ENCODE data around the gene KIAA0930.
A peak's percentile ranks its signal among the peaks of the same experiment; 100 is the strongest.
"Not testable (repeated sequence)": the region's sequence is repeated elsewhere in the genome, so short reads cannot be mapped to it uniquely, and the experiment has no call there.

KIAA0930 gene

GRCh38 chr22:45200860-45201511 lies 39.7 kb downstream of the KIAA0930 start:
- no peak for DNase-seq

DNA sequence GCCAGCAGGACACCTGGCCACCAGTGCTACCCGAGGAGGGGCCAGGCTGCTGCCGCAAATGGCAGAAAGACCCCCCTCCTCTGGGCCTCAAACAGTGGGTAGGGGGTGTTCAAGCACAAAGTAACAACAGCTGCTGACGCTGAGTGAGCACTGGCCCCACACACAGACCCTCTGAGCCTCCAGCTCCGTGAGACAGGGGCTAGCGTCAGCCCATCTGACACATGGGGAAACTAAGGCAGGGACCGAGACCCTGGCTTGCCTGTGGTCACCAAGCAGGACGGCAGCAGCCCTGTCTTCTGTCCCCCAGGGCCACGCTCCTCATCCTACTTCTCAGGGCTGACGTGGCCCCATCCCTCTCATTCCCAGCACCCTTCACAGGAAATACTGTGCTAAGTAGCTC lies 40.5 kb downstream of the KIAA0930 start:
- no peak for DNase-seq

GRCh38 chr22:45199723-45200122 lies 41.0 kb downstream of the KIAA0930 start:
- no peak for DNase-seq

- DNase-seq, result no peak
These were observed 42.3 kb downstream of the KIAA0930 start for GRCh38 chr22:45198463-45198795.

GRCh38 chr22:45197606-45198462 lies 42.9 kb downstream of the KIAA0930 start:
- DNase-seq, result no peak

GRCh38 chr22:45196926-45197605 lies 43.6 kb downstream of the KIAA0930 start:
- DNase-seq, result no peak

DNA sequence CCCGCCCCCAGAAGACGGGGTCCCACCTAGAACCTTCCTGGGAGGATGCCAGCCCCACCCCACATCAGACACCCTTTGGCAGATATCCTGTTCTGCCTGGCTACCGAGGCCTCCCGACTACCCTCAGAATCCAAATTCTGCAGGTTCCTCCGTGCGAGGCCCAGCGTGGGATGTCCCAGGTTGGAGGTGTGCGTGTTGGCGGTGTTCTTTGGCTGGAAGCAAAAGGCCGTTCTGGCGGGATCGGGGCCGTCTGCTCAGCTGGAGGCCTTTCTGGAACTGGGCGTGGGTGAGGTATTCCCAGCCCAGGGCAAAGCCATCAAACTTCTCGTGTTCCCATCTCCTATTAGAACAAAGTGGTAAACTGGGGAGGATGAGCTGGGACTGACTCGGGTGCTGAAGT lies 44.4 kb downstream of the KIAA0930 start:
- DNase-seq, result no peak

DNA sequence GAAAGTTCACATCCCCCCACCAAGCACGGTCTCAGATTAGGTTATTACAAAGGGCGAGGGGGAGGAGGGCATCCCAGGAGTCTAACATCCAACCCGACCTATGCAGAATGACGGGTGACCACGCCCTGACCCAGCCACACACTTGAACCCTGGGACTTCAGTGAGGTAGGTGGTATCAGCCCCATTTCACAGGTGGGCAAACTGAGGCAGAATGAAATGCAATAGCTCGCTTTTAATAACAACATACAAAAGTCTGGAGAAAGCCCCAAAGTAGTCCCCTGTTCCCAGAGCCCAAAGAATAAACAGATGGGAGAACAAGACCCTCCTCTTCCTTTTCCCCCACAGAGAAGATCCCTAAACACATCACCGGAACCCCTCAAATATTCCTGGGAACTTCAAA lies 45.1 kb downstream of the KIAA0930 start:
- no peak for DNase-seq

GRCh38 chr22:45194686-45195085 lies 46.0 kb downstream of the KIAA0930 start:
- no peak for DNase-seq

- DNase-seq, result no peak
These were observed 48.0 kb downstream of the KIAA0930 start for GRCh38 chr22:45192701-45193187.

DNA sequence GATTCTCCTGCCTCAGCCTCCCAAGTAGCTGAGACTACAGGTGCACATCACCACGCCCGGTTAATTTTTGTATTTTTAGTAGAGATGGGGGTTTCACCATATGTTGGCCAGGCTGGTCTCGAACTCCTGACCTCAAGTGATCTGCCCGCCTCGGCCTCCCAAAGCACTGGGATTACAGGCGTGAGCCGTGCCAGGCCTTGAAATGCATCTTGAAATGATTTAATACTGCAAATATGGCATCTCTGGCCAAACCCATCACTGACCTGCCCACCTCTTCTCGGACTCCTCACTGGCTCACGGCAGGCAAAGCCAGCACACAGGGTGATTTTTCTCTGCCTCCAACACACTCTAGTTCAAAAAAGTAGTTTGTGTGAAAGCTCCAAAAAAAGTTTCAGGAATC lies 48.9 kb downstream of the KIAA0930 start:
- not testable (repeated sequence) for DNase-seq

DNA sequence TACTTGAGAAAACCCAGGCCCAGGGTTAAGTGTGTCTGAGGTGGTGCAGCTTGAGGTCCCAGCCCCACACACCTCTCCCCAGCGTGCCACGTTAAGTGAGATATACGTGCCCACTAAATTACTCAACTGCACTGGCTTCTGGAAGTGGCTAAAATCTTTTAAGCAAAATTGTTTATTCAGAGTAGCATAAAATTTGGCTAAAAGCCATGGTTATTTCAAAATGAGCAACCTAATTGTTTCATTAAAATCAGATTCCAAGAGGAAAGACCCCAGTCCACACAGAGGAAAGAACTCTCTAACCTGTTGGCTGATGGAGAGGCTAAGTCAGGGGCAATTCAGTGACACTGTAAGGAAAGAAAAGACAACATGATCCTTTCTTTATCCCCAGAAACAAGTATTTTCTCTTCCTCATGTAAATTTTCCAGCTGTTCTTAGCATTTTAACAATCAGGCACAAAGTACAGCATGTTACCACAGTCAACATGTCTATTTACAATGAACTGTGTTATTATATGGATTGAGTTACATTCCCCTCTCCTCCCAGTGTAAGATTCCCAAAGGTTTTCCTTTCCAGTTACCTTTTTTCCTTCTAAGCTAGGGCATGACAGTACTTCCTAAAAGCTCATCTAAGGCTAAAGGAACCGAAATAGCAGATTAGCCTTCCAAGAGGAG lies 50.4 kb downstream of the KIAA0930 start:
- no peak for DNase-seq

GRCh38 chr22:45188779-45189178 lies 51.9 kb downstream of the KIAA0930 start:
- no peak for DNase-seq

GRCh38 chr22:45187891-45188290 lies 52.8 kb downstream of the KIAA0930 start:
- DNase-seq, result no peak

DNA sequence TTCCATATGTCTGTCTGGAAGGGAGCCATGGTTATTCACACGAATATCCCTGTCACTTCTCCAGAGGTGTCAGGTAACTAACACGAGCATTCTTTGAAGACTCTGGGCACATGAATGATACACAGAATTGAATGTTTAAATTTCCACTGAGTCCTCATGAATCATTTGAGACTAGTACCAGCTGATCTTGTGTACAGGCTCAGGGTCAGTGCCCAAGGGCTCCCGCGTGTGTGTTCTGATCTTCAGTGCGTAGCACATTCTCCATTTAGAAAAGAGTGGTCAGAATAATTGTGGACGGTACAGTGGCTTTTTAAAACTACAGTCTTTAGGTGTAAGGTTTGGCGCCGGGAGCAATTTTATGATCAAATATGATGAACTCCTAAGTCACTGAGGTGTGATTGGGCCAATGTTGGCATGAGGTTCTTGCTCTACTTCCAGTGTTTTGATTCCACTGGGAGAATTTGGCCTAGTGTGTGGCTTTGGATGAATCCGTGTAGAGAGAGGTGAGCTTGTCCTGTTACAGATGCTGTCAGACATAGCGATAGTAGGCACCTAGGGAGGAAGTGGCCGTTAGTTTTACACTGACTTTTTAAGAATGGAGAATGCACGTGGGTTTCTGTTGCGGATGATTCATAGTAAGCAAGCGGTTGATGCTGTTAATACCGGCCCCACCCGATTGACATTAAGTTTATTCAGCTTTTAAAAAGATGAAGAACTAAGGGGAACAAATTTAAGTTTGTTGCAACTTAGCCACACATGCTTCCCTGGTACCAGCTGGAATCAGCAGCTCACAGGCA lies 54.8 kb downstream of the KIAA0930 start:
- DNase-seq, result peak in 2 of 3 donors; percentile 27 to 28

DNA sequence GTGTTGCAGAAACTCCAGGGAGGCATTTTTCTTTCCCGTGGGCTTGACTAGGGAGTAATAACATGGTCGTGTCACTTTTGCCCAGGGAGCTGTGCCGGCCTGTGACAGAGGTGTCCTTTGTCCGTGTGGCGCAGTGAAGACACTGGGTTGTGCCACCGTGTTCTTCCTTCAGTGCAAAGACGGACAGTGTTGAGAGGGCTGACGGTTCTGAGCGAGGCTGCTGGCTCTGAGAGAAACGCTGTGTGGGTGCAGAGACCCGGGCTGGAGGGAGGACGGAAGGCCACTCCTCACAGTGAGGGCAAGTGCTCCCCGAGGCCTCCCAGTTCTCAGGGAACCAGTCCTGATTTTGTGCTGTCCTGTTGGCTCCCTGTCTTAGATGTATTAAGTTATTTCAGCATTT lies 56.7 kb downstream of the KIAA0930 start:
- no peak for DNase-seq

GRCh38 chr22:45181766-45182165 lies 58.9 kb downstream of the KIAA0930 start:
- no peak for DNase-seq

DNA sequence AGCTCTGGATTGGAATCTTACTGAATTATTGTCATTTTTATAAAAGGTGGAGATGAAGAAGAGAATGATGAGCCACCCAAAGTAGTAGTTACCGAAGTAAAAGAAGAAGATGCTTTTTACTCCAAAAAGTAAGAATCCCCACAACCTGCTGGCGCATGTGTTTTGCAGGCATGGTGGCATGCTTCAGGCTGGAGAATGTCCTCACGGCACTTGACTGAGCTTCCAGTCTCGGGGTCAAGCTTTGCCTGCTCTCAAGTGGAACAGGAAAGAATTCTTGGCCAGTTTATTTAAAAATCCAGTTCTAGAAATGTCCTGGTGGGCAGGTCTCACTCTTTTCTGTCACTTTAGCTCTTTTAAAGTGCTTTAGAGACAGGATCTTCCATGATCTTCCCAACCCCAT lies 59.5 kb downstream of the KIAA0930 start:
- DNase-seq, result no peak

GRCh38 chr22:45180146-45180679 lies 60.5 kb downstream of the KIAA0930 start:
- no peak for DNase-seq

DNA sequence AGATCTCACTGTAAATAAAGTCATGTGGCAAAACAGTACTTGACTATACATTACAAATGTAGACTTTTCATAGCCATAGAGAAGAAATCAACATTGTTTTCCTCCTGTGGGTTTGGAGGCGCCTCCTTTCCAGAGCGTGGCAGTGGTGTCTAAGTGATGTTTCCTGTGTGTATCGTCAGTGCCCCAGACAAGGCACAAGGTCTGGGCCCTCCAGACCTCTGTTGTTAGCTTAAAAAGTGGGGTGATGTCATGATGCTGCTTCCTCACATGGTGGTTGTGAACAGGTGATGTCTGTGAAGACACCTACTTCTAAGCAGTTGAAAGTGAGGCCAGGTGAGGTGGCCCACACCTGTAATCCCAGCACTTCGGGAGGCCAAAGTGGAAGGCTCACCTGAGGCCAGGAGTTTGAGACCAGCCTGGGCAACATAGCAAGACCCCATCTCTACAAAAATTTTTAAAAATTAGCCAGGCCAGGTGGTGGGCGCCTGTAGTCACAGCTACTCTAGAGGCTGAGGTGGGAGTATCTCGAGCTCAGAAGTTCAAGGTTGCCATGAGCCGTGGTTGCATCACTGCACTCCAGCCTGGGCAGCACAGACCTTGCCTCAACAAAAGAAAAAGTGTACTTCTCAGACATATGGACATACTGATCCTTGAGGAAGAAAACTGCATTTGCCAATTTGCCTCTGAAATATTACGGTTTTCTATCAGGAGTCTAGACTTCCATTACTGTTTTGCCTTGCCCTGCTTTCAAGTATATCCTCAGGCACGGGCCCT lies 61.2 kb downstream of the KIAA0930 start:
- DNase-seq, result no peak

DNA sequence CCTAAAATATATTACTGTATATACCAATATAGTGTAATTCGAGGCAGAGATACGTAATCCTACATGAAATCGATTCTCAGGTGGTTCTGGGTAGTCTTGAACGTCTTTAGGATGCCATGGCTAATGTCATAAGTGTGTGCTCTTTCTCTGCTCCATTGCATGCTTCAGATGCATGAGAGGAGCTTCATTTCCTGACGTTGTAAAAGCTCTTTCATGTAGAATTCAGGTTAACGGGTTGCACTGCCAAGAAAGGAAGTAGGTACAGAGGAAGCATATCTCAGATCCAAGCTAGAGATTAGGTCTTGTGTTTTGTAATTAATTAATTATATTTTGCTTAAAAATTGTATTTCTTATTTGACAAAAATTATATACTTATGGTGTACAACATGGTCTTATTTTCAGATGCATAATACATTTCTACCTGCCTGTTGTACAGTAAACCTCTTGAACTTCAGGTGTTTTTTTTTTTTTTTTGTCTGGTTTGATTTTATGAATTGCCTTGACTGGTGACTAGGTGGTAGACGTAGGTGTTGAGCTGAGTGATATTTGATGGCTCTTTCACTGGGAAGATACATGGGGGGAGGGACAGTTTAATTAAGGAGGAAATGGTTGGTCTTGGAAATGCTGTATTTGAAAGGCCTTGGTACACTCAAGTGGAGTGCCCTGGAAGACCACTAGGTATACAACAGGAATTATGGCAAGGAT lies 67.7 kb downstream of the KIAA0930 start:
- DNase-seq, result no peak

Data from suppressor macrophage treated with lipopolysaccharide for 1 hour (primary cell).